Measurements from ENCODE around the gene RFPL4A. TPM values are rescaled to one million over a fixed set of nuclear protein-coding genes. Genes with fewer than 3 reads are reported as not detected.
"Not testable (repeated sequence)": the region's sequence is repeated elsewhere in the genome, so short reads cannot be mapped to it uniquely, and the experiment has no call there.

The RFPL4A gene
- total RNA-seq (2022), result not detected in 2 replicates
- Bru-seq, nascent RNA, result not detected
- BruChase-seq, experiment 1, labeled RNA remaining after a 6-hour chase, result not detected
- BruChase-seq, experiment 2, labeled RNA remaining after a 2-hour chase, result not detected
- long read RNA-seq, result 0 reads

- POLR2A ChIA-PET; H3K36me3 Mint-ChIP-seq (ENCODE audit: insufficient read depth, unreplicated experiment); H3K4me3 Mint-ChIP-seq (ENCODE audit: unreplicated experiment); H3K9me3 Mint-ChIP-seq (ENCODE audit: unreplicated experiment); CTCF ChIA-PET; H3K4me1 Mint-ChIP-seq (ENCODE audit: insufficient read depth, unreplicated experiment); DNase-seq (ENCODE audit: unreplicated experiment); intact Hi-C loops (cut with micrococcal nuclease); H3K27ac Mint-ChIP-seq (ENCODE audit: low read depth, unreplicated experiment); BruUV-seq (replicated peaks): not testable (repeated sequence)
- peaks cover 54% of the 10 kb centered on the region for H3K27me3 Mint-ChIP-seq (ENCODE audit: insufficient read depth, unreplicated experiment)
Measured at GRCh38 chr19:55758797-55759196, at the start of gene RFPL4A. Gene RFPL4A (plus strand): TSS chr19:55759097. CDS start chr19:55761801, 2,704 bp downstream.

GRCh38 chr19:55711719-55712118 lies 47.2 kb upstream of the RFPL4A start:
- POLR2A ChIA-PET, result no interaction called here
- TF ChIP-seq CTCF (IDR thresholded peaks at IDR 0.05; ENCODE audit: unreplicated experiment), result no peak
- H3K27me3 Mint-ChIP-seq (ENCODE audit: insufficient read depth, unreplicated experiment), result no peaks in the 10 kb centered on the region
- CTCF ChIA-PET, result no interaction called here
- H3K36me3 Mint-ChIP-seq (ENCODE audit: insufficient read depth, unreplicated experiment), result no peaks in the 10 kb centered on the region
- no peak overlapping the region for H3K27ac Mint-ChIP-seq (ENCODE audit: low read depth, unreplicated experiment)
- no peak overlapping the region for H3K4me3 Mint-ChIP-seq (ENCODE audit: unreplicated experiment)
- DNase-seq (ENCODE audit: unreplicated experiment), result no peak
- intact Hi-C loops (cut with micrococcal nuclease), result no loop called here
- no peaks in the 10 kb centered on the region for H3K4me1 Mint-ChIP-seq (ENCODE audit: insufficient read depth, unreplicated experiment)
- H3K9me3 Mint-ChIP-seq (ENCODE audit: unreplicated experiment), result peaks cover 12% of the 10 kb centered on the region
- BruUV-seq (replicated peaks), result no TSS peak

GRCh38 chr19:55712804-55713631 lies 45.9 kb upstream of the RFPL4A start:
- H3K36me3 Mint-ChIP-seq (ENCODE audit: insufficient read depth, unreplicated experiment), result no peaks in the 10 kb centered on the region
- no peak for TF ChIP-seq CTCF (IDR thresholded peaks at IDR 0.05; ENCODE audit: unreplicated experiment)
- no peak overlapping the region for H3K4me3 Mint-ChIP-seq (ENCODE audit: unreplicated experiment)
- no peaks in the 10 kb centered on the region for H3K4me1 Mint-ChIP-seq (ENCODE audit: insufficient read depth, unreplicated experiment)
- intact Hi-C loops (cut with micrococcal nuclease), result no loop called here
- ChIA-PET POLR2A (no interaction called here), CTCF (no interaction called here)
- no peak for DNase-seq (ENCODE audit: unreplicated experiment)
- BruUV-seq (replicated peaks), result no TSS peak
- peaks cover under 1% of the 10 kb centered on the region for H3K27me3 Mint-ChIP-seq (ENCODE audit: insufficient read depth, unreplicated experiment)
- peaks cover 12% of the 10 kb centered on the region for H3K9me3 Mint-ChIP-seq (ENCODE audit: unreplicated experiment)
- no peak overlapping the region for H3K27ac Mint-ChIP-seq (ENCODE audit: low read depth, unreplicated experiment)

GRCh38 chr19:55716531-55716930 lies 42.4 kb upstream of the RFPL4A start:
- no TSS peak for BruUV-seq (replicated peaks)

More at GRCh38 chr19:55716531-55716930, 42.4 kb upstream of the RFPL4A start:
- Mint-ChIP-seq H3K36me3 (ENCODE audit: insufficient read depth, unreplicated experiment) (peaks cover 6% of the 10 kb centered on the region), H3K4me3 (ENCODE audit: unreplicated experiment) (no peak overlapping the region), H3K27ac (ENCODE audit: low read depth, unreplicated experiment) (no peak overlapping the region), H3K27me3 (ENCODE audit: insufficient read depth, unreplicated experiment) (peaks cover 23% of the 10 kb centered on the region), H3K4me1 (ENCODE audit: insufficient read depth, unreplicated experiment) (no peaks in the 10 kb centered on the region), H3K9me3 (ENCODE audit: unreplicated experiment) (peaks cover 18% of the 10 kb centered on the region)
- DNase-seq (ENCODE audit: unreplicated experiment), result no peak
- no peak for TF ChIP-seq CTCF (IDR thresholded peaks at IDR 0.05; ENCODE audit: unreplicated experiment)
- CTCF ChIA-PET, result interaction anchor here (0.5 to 0.9 kb wide), 2 partner anchors 15 to 104 kb away, joined by 4 to 6 read pairs; no protein-coding TSS in a partner anchor
- POLR2A ChIA-PET, result no interaction called here
- intact Hi-C loops (cut with micrococcal nuclease), result no loop called here
